ENCODE measurements around the gene SP6.

DNA sequence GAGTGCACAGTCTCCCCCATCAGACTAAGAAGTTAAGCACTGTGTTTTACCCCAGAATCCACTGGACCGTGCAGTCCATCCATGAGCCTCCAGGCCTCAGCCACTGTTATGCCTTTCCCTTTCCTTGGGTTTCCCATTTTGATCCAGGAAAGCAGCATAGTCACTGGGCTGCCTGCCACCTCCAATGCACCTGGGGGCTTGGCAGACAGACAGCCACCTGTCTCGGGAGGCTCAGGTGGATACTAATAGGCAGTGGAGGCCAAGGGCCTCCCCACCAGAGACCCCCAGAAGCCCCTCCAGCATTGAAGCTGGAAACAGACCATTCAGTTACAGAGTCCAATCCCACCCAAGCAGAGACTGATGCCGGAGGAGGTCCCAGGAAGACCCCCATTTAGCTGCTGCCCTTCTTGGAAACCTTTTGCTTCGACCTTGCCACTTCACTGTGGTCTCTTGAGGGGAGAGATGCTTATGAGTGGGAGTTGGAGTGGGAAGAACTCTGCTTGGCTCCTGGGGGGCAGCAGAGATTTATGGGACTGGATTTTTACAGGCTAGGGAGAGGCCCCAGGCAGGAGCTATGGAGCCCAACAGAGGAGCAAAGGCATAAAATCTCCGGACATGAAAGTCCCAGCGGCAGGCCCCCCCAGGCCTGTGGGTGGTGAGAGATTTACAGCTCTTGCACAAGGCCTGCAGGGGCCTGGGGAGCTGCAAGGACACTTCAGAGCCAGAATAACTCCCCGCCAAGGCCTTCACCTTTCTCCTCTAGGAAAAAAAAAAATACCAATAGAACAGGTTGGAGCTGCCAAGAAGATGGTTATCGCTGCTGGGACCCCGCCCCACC is 32.8 kb upstream of the SP6 start:
- TF ChIP-seq, protein P1, sequence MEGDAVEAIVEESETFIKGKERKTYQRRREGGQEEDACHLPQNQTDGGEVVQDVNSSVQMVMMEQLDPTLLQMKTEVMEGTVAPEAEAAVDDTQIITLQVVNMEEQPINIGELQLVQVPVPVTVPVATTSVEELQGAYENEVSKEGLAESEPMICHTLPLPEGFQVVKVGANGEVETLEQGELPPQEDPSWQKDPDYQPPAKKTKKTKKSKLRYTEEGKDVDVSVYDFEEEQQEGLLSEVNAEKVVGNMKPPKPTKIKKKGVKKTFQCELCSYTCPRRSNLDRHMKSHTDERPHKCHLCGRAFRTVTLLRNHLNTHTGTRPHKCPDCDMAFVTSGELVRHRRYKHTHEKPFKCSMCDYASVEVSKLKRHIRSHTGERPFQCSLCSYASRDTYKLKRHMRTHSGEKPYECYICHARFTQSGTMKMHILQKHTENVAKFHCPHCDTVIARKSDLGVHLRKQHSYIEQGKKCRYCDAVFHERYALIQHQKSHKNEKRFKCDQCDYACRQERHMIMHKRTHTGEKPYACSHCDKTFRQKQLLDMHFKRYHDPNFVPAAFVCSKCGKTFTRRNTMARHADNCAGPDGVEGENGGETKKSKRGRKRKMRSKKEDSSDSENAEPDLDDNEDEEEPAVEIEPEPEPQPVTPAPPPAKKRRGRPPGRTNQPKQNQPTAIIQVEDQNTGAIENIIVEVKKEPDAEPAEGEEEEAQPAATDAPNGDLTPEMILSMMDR (IDR thresholded peaks at IDR 0.05): no peak
- TF ChIP-seq ZFX (IDR thresholded peaks at IDR 0.05; ENCODE audit: borderline replicate concordance): no peak
